ENCODE results near the gene PLA2G2C.

PLA2G2C gene

GRCh38 chr1:20152599-20152930 lies 33.8 kb downstream of the PLA2G2C start:
- ChIA-PET POLR2A (no interaction called here), CTCF (interaction anchor here (0.7 to 1.0 kb wide), 3 partner anchors 9 to 278 kb away, joined by 3 read pairs; no protein-coding TSS in a partner anchor)
- TF ChIP-seq HDGF (IDR thresholded peaks at IDR 0.05; ENCODE audit: borderline replicate concordance) (no peak), SP1 (IDR thresholded peaks at IDR 0.05) (no peak), PKNOX1 (IDR thresholded peaks at IDR 0.05) (no peak), FOXK2 (IDR thresholded peaks at IDR 0.05) (no peak), L3MBTL2 (conservative IDR thresholded peaks at IDR 0.05) (no peak), CTBP1 (IDR thresholded peaks at IDR 0.05; ENCODE audit: borderline replicate concordance) (no peak), SUZ12 (IDR thresholded peaks at IDR 0.05) (no peak), TARDBP (IDR thresholded peaks at IDR 0.05) (no peak), ARNT (IDR thresholded peaks at IDR 0.05) (no peak), FOXA1 (IDR thresholded peaks at IDR 0.05) (no peak), ZNF384 (IDR thresholded peaks at IDR 0.05) (no peak), BHLHE40 (IDR thresholded peaks at IDR 0.05; ENCODE audit: borderline replicate concordance) (no peak), LEF1 (IDR thresholded peaks at IDR 0.05; ENCODE audit: borderline replicate concordance) (no peak), NFRKB (IDR thresholded peaks at IDR 0.05) (no peak), FOXM1 (IDR thresholded peaks at IDR 0.05; ENCODE audit: borderline replicate concordance) (no peak), ELF4 (IDR thresholded peaks at IDR 0.05) (no peak)
- no peak for DNase-seq (ENCODE audit: extremely low spot score)

- DNase-seq (ENCODE audit: extremely low spot score), result peak; percentile 89
- CTCF ChIA-PET, result interaction anchor here (0.6 to 1.2 kb wide), 11 partner anchors 9 to 279 kb away, joined by 3 to 11 read pairs (median 3); no protein-coding TSS in a partner anchor
- TF ChIP-seq L3MBTL2 (conservative IDR thresholded peaks at IDR 0.05), result no peak; the same call in 1 of the 2 replicates
- no peak for TF ChIP-seq PKNOX1 (IDR thresholded peaks at IDR 0.05)
- no peak for TF ChIP-seq ELF4 (IDR thresholded peaks at IDR 0.05)
- TF ChIP-seq FOXK2 (IDR thresholded peaks at IDR 0.05), result no peak
- no peak for TF ChIP-seq LEF1 (IDR thresholded peaks at IDR 0.05; ENCODE audit: borderline replicate concordance)
- no peak for TF ChIP-seq BHLHE40 (IDR thresholded peaks at IDR 0.05; ENCODE audit: borderline replicate concordance)
- no peak for TF ChIP-seq FOXA1 (IDR thresholded peaks at IDR 0.05)
- no peak for TF ChIP-seq FOXM1 (IDR thresholded peaks at IDR 0.05; ENCODE audit: borderline replicate concordance)
- TF ChIP-seq ZNF384 (IDR thresholded peaks at IDR 0.05), result no peak
- no peak for TF ChIP-seq CTBP1 (IDR thresholded peaks at IDR 0.05; ENCODE audit: borderline replicate concordance)
- no peak for TF ChIP-seq SUZ12 (IDR thresholded peaks at IDR 0.05)
- no peak for TF ChIP-seq SP1 (IDR thresholded peaks at IDR 0.05)
- POLR2A ChIA-PET, result no interaction called here
Observed at GRCh38 chr1:20151906-20152598, 34.3 kb downstream of the PLA2G2C start.

DNA sequence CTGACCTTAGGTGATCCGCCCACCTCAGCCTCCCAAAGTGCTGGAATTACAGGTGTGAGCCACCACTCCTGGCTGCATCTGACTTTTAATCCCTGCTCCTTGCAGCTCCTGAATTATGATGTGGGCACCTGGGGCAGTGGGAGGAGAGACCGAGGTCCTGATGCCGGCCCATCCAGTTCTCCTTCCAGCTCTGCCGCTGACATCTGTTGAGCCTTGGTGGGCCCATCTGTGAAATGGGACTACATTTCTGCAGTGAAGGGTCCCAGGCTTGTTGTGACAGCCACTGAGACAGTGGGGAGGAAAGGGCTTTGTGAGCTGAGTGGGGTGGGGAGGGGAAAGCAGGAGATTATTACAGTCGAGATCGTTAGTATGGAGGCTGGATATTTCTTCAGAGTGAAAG lies 35.3 kb downstream of the PLA2G2C start:
- ChIA-PET POLR2A (no interaction called here), CTCF (interaction anchor here (0.5 to 1.4 kb wide), 4 partner anchors 29 to 666 kb away, joined by 3 to 4 read pairs (median 3); partner anchors contain the start of gene CAPZB)
- no peak for DNase-seq (ENCODE audit: extremely low spot score)
- TF ChIP-seq BHLHE40 (IDR thresholded peaks at IDR 0.05; ENCODE audit: borderline replicate concordance) (no peak), CTBP1 (IDR thresholded peaks at IDR 0.05; ENCODE audit: borderline replicate concordance) (no peak), TARDBP (IDR thresholded peaks at IDR 0.05) (no peak), FOXM1 (IDR thresholded peaks at IDR 0.05; ENCODE audit: borderline replicate concordance) (no peak), LEF1 (IDR thresholded peaks at IDR 0.05; ENCODE audit: borderline replicate concordance) (no peak), NFRKB (IDR thresholded peaks at IDR 0.05) (no peak), PKNOX1 (IDR thresholded peaks at IDR 0.05) (no peak), ARNT (IDR thresholded peaks at IDR 0.05) (no peak), L3MBTL2 (conservative IDR thresholded peaks at IDR 0.05) (no peak), SUZ12 (IDR thresholded peaks at IDR 0.05) (no peak), ELF4 (IDR thresholded peaks at IDR 0.05) (no peak), FOXK2 (IDR thresholded peaks at IDR 0.05) (no peak), FOXA1 (IDR thresholded peaks at IDR 0.05) (no peak)

DNA sequence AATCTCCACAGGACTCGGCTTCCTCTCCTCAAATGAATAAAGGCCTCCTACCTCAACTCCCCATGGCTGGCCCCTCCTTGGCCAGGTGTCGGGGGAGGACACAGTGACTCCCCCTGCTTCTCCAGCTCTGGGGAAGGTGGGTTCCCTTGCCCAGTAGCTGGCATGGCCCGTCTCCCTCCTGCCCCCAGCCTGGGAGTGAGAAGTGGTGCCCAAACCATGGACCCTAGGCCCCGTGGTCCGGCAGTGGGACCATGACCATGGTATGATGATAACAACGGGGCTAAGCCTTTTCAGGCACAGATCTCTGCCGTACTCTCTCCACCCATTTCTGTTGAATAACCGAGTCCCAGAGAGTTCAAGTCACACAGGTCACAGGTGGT lies 36.0 kb downstream of the PLA2G2C start:
- CTCF ChIA-PET, result interaction anchor here (1.4 kb wide), 1 partner anchor 175 kb away, joined by 4 read pairs; no protein-coding TSS in a partner anchor
- TF ChIP-seq SP1 (IDR thresholded peaks at IDR 0.05), result no peak
- TF ChIP-seq TARDBP (IDR thresholded peaks at IDR 0.05), result no peak
- TF ChIP-seq L3MBTL2 (conservative IDR thresholded peaks at IDR 0.05), result no peak
- TF ChIP-seq FOXK2 (IDR thresholded peaks at IDR 0.05), result no peak
- TF ChIP-seq CTBP1 (IDR thresholded peaks at IDR 0.05; ENCODE audit: borderline replicate concordance), result no peak
- TF ChIP-seq FOXM1 (IDR thresholded peaks at IDR 0.05; ENCODE audit: borderline replicate concordance), result no peak
- POLR2A ChIA-PET, result no interaction called here
- DNase-seq (ENCODE audit: extremely low spot score), result no peak

DNA sequence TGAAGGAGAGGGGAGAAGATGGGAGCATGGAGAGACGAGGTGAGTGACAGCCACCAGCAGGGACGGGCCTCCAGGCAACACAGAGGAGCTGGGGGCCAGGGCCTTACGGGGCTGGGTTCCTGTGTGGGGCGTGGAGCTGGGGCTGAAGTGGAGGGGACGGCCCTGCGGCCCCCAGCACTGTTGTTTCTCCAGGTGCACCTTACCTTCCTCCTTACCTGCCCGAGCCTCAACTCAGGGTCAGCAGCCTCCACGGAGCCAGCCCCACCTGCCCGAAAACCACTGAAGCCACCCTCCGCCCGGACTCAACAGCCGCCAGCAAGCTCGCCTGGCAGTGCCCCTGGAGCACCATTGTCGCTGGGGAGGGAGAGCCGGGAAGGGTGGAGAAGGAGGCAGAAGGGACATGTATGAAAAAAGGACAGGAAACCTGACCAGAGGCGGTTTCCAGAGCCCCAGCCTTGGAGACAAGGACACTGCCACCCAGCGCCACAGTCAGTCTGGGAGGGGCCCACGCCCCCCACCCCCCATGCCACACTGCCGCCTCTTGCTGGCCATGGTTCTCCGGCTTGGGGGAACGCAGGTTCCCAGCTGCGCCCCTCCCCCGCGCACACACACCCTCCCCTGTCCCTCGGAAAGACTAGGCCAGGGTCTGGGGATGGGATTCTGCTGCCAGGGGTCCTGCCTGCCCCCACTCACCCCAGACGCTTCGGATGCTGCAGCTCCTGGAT lies 36.6 kb downstream of the PLA2G2C start:
- CTCF ChIA-PET, result interaction anchor here (1.4 kb wide), 1 partner anchor 175 kb away, joined by 4 read pairs; no protein-coding TSS in a partner anchor
- DNase-seq (ENCODE audit: extremely low spot score), result no peak

More for the DNA sequence above, 36.6 kb downstream of the PLA2G2C start:
- POLR2A ChIA-PET, result no interaction called here
- TF ChIP-seq FOXA1 (IDR thresholded peaks at IDR 0.05), result no peak
